ENCODE results near the gene AKR1C3. TPM values are rescaled to one million over a fixed set of nuclear protein-coding genes. Genes with fewer than 3 reads are reported as not detected.

Gene AKR1C3
- total and polyA plus RNA-seq, 4 donors, result 8.9 to 116 (median 68.8) TPM

- whole genome bisulfite sequencing, 2 donors, result 91 to 94% methylated on average over 1 of the region's 1 CpG
- H3K27me3 ChIP-seq (ENCODE audit: control insufficient read depth in 3 of 3, insufficient read depth in 3 of 3, low read length in 2 of 3), result no peaks in the 10 kb centered on the region
- H3K9me3 ChIP-seq (ENCODE audit: control insufficient read depth in 4 of 4, insufficient read depth in 3 of 4, low read length in 3 of 4), result no peaks in the 10 kb centered on the region
- DNase-seq (no peak), ATAC-seq (ENCODE audit: insufficient read depth, low FRiP score) (no peak)
- H3K4me1 ChIP-seq (ENCODE audit: control insufficient read depth in 5 of 5, insufficient read depth in 5 of 5, low read length in 5 of 5), result no peaks in the 10 kb centered on the region
- no peaks in the 10 kb centered on the region for H3K36me3 ChIP-seq (ENCODE audit: control insufficient read depth in 4 of 4, insufficient read depth in 4 of 4, low read length in 4 of 4)
- no peak overlapping the region for H3K27ac ChIP-seq (ENCODE audit: low read depth in 1 of 2, low read length in 1 of 2)
- no peak overlapping the region for H3K9ac ChIP-seq (ENCODE audit: insufficient read depth in 1 of 2, low read length in 2 of 2)
- TF ChIP-seq, protein P1, sequence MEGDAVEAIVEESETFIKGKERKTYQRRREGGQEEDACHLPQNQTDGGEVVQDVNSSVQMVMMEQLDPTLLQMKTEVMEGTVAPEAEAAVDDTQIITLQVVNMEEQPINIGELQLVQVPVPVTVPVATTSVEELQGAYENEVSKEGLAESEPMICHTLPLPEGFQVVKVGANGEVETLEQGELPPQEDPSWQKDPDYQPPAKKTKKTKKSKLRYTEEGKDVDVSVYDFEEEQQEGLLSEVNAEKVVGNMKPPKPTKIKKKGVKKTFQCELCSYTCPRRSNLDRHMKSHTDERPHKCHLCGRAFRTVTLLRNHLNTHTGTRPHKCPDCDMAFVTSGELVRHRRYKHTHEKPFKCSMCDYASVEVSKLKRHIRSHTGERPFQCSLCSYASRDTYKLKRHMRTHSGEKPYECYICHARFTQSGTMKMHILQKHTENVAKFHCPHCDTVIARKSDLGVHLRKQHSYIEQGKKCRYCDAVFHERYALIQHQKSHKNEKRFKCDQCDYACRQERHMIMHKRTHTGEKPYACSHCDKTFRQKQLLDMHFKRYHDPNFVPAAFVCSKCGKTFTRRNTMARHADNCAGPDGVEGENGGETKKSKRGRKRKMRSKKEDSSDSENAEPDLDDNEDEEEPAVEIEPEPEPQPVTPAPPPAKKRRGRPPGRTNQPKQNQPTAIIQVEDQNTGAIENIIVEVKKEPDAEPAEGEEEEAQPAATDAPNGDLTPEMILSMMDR (IDR thresholded peaks at IDR 0.05; ENCODE audit: control extremely low read depth, extremely low read depth), result no peak
- no peak overlapping the region for H3K4me3 ChIP-seq
Observed at GRCh38 chr10:5064656-5065055, 29.6 kb upstream of the AKR1C3 start.

- H3K27ac ChIP-seq (ENCODE audit: low read depth in 1 of 2, low read length in 1 of 2), result no peak overlapping the region
- no peaks in the 10 kb centered on the region for H3K9me3 ChIP-seq (ENCODE audit: control insufficient read depth in 4 of 4, insufficient read depth in 3 of 4, low read length in 3 of 4)
- ATAC-seq (ENCODE audit: insufficient read depth, low FRiP score) (no peak), DNase-seq (no peak)
- 92 to 100% methylated on average over 1 of the region's 1 CpG for WGBS, 2 donors
- H3K9ac ChIP-seq (ENCODE audit: insufficient read depth in 1 of 2, low read length in 2 of 2), result no peak overlapping the region
- H3K36me3 ChIP-seq (ENCODE audit: control insufficient read depth in 4 of 4, insufficient read depth in 4 of 4, low read length in 4 of 4), result no peaks in the 10 kb centered on the region
- TF ChIP-seq, protein P1 (IDR thresholded peaks at IDR 0.05; ENCODE audit: control extremely low read depth, extremely low read depth), result no peak
- no peak overlapping the region for H3K4me3 ChIP-seq
- no peaks in the 10 kb centered on the region for H3K27me3 ChIP-seq (ENCODE audit: control insufficient read depth in 3 of 3, insufficient read depth in 3 of 3, low read length in 2 of 3)
- peaks cover 0 to 8% (median 3%) of the 10 kb centered on the region in 5 donors for H3K4me1 ChIP-seq (ENCODE audit: control insufficient read depth in 5 of 5, insufficient read depth in 5 of 5, low read length in 5 of 5)
Observed at GRCh38 chr10:5068274-5068984, 25.8 kb upstream of the AKR1C3 start.

DNA sequence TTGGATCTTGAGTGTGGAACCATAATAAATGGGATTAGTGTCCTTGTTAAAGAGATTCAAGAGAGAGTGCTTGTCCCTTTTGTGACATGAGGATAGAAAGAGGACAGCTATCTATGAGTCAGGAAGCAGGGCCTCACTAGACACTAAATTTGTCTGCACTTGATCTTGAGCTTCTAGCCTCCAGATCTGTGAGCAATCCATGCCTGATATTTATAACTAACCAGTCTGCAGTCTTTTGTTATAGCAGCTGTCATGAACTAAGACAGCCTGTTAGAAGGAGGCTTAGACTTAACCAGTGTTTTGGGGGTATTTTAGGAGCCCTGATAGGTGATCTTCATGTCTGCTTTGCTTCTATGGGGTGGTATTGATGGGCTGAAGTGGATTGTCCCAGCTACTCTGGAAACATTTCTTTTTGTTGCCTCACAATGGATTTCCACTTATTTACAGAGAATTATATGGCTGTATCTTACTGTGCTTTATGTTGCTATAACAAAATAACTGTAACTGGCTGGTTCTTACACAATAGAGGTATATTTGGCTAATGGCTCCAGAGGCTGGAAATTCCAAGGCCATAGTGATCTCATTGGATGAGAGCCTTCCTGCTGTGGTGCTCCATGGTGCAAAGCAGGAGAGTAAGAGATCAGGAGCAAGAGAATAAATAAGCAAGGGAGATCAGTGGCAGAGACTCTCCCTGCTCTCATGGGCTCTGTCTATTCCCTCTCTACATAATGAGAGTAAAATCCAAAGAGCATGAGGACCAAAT lies 23.4 kb upstream of the AKR1C3 start:
- ATAC-seq (ENCODE audit: insufficient read depth, low FRiP score) (no peak), DNase-seq (peak in 1 of 3 donors; percentile 4)
- Histone ChIP-seq H3K4me3 (no peak overlapping the region), H3K9me3 (ENCODE audit: control insufficient read depth in 4 of 4, insufficient read depth in 3 of 4, low read length in 3 of 4) (no peaks in the 10 kb centered on the region), H3K4me1 (ENCODE audit: control insufficient read depth in 5 of 5, insufficient read depth in 5 of 5, low read length in 5 of 5) (peaks cover 0 to 8% (median 3%) of the 10 kb centered on the region in 5 donors), H3K9ac (ENCODE audit: insufficient read depth in 1 of 2, low read length in 2 of 2) (peak overlapping the region in 1 of 2 donors; percentile 29), H3K36me3 (ENCODE audit: control insufficient read depth in 4 of 4, insufficient read depth in 4 of 4, low read length in 4 of 4) (no peaks in the 10 kb centered on the region), H3K27me3 (ENCODE audit: control insufficient read depth in 3 of 3, insufficient read depth in 3 of 3, low read length in 2 of 3) (no peaks in the 10 kb centered on the region), H3K27ac (ENCODE audit: low read depth in 1 of 2, low read length in 1 of 2) (peak overlapping the region; percentile 41 to 72)
- TF ChIP-seq, protein P1 (IDR thresholded peaks at IDR 0.05; ENCODE audit: control extremely low read depth, extremely low read depth), result no peak
